ENCODE results near the gene CERCAM.
A peak's percentile ranks its signal among the peaks of the same experiment; 100 is the strongest.

CERCAM gene

DNA sequence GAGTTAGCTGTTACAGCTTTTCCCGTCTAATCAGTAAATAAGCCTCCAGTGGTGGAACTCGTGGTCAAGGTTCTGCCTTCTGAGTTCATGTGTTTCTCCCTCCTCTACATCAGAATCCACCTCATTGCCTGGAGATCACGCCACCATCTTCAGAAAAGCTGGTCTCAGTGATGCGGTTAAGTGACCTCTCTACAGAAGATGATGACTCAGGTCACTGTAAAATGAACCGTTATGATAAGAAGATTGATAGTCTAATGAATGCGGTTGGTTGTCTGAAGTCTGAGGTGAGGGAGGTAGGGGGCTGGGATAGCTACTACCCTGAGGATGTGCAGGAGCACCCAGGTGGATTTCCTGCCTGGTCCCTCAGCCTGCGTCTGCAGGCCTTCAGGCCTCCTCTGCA lies 48.4 kb downstream of the CERCAM start:
- DNase-seq: no peak

DNA sequence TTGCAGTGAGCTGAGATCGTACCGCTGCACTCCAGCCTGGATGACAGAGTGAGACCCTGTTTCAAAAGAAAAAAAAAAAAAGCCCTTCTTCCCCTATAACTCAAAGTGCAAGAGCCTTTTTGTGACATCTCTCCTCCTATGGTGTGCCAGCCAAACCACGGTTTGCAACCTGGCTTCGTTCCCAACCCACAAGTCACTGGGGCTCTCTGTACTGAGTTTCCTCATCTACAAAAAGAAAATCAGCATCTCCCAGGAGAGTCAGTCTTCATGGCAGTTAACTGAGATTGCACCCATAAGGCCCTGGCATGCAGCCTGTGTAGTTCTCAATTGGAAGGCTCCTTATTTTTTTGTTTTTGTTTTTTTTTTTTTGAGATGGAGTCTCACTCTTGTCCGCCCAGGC lies 49.9 kb downstream of the CERCAM start:
- no peak for DNase-seq

DNA sequence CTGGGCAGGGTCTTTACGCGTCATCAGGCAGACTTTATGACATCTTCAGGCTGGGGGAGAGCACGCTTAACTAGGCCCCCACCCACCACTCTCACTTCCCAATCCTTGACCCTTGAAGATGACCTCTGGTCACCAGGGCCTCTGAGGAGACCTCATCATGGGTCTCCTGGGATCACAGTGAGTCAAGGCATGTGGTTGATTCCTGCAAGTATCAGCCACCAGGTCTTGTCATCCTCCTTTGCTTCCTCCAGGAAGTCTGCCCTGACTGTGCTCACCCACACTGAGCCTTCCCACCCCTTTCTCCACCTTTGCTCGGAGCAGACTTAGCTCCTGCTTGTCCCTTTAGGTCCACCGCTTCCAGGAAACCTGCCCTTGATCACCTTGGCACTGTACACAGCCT lies 52.4 kb downstream of the CERCAM start:
- DNase-seq: no peak

DNA sequence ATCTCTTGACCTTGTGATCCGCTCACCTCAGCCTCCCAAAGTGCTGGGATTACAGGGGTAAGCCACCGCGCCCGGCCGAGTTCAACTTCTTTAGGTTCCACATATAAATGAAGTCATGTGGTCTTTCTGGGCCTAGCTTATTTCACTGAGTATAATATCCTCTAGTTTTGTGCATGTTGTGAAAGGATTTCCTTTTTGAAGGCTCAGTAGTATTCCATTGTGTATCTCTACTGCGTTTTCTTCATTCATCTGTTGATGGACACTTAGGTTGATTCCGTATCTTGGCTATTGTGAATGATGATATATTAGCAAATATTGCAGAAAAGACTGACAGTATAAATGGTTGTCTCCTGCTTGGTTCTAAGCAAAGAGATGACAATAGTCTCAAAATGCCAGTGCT lies 55.2 kb downstream of the CERCAM start:
- DNase-seq: no peak

DNA sequence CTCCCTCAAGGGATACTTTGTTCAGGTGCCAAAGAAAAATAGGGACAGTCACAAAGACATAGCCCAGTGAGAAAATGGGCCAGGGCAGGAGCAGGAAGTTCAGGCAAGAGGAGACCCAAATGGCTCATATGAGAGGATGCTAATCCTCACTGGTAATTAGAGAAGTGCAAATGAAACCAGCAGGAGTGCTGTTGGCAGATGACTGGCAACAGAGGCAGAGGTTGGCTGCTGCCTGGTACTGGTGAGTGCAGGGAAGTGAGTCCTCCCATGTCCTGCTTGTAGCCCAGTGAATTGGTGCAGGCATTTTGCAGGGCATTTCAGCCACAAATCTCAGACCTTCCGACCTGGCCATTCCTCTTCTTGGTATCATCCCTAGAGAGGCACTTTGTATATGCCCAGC lies 58.6 kb downstream of the CERCAM start:
- DNase-seq: peak in 1 of 3 experiments; percentile 16

DNA sequence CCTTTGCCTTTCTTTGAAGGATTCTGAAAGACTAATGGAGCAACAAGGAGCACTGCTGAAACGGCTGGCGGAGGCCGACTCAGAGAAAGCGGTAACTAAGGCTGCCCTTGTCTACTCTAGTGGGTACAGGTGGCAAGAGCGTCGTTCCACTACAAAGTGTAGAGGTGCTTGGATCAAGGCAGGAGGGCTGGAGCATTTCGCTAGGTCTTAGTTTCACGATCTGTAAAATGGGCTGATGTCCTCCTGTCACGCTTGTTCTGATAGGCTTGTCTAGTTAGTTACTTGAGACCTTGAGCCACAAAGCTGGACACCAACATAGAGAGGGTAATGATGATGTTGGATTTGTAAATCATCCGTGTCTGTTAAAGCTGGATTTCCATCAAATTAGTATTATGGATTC lies 60.9 kb downstream of the CERCAM start:
- DNase-seq: no peak

DNA sequence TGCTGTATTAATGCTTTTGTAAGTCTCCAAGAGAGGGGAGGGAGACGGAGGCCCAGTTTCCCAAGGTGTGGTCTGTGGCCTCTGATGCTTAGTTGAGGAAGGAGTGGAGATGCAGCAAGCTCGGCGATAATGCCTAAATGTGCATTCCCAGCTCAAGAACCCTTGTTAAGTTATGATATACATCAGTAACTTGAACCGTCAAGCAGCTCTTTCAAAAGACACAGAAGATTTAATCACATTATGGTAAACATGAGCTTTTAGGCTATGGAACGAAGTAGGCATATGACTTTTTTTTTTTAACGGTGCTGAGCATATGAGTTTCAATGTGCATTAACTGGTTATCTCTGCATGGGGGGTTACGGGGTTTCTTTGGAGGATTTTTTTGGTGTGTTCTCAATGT lies 61.5 kb downstream of the CERCAM start:
- no peak for DNase-seq

DNA sequence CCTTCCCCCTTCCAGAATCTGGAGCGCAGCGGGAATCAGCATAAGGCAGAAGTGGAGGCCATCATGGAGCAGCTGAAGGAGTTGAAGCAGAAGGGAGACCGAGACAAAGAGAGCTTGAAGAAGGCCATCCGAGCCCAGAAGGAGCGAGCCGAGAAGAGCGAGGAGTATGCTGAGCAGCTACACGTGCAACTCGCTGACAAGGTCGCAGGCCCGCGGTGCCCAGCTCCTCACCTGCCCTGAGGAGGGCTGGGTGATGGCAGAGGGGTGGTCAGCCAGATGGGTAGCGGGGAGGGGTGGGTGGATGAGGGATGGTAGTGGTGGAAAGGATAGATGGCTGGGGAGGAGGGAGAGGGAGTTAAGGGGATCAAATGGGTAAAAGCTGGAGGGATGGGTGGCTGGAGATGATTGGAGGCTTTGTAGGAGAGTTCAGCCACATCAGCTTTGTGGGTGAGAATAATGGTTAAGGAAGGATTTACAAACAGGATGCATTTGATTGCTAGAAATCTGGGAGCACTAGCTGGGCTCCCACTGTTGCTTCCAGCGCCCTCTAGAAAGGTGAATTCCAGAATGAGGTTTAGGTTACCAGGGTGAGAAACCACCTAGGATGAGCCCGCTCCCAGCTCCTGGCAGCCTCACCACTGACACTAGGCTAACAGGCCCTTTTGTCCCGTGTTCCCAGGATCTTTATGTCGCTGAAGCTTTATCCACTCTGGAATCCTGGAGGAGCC lies 64.2 kb downstream of the CERCAM start:
- DNase-seq: no peak

DNA sequence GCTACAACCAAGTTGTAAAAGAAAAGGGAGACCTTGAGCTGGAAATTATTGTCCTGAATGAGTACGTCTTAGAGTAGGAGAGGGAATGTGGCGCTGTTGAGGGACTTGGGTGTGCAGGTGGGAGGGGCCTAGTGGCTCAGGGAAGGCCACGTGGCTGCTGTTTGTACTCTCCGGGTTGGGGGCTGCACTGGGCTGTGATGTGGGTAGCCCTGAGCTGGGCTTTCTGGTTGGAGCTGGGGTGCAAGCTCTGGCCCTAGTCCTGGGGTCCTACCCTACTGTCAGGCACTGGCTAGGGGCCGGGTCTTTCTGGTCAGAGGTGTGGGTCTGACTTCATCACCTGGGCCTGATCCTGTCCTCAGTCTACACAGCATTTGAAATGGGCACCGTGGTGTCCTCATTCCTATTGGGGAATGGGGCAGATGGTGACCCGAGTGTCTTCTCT lies 64.8 kb downstream of the CERCAM start:
- DNase-seq: no peak

DNA sequence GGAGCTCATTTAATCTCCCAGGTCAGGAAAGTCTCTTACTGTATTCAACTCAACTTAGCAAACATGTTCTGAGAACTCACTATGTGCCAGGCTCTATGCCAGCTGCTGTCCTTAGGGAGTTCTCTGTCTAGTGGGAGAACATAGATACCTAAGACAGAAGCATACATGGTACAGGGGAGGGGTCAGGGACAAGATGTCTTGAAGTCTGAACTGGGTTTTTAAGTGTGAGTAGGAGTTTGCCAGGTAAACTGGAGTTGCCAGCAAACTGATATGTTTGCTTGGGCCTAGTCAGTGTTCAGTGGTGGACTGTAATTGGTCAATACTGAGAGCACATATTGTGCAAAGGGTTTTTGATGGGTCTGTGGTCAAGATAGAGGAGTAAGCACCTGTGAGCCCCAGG lies 65.5 kb downstream of the CERCAM start:
- DNase-seq: no peak
